ENCODE results near the gene GALNT15. TPM values are rescaled to one million over a fixed set of nuclear protein-coding genes. Genes with fewer than 3 reads are reported as not detected.

GALNT15 gene
- total and polyA plus RNA-seq, 2 experiments from 2014 or later = 0.18 to 0.97 TPM

- DNase-seq (ENCODE audit: low read depth in 1 of 2, low spot score in 1 of 2) = no peak
- TF ChIP-seq CTCF (IDR thresholded peaks at IDR 0.05; ENCODE audit: low read depth, low read length) = no peak
Measured at GRCh38 chr3:16203031-16203430, 28.6 kb downstream of the GALNT15 start.

GRCh38 chr3:16203671-16204629, 29.5 kb downstream of the GALNT15 start:
- H3K4me3 ChIP-seq = no peak overlapping the region
- no peak for TF ChIP-seq CTCF (IDR thresholded peaks at IDR 0.05; ENCODE audit: low read depth, low read length)
- peaks cover 5% of the 10 kb centered on the region for H3K4me1 ChIP-seq (ENCODE audit: low read depth)
- H3K27me3 ChIP-seq = no peaks in the 10 kb centered on the region
- no peaks in the 10 kb centered on the region for H3K36me3 ChIP-seq
- no peaks in the 10 kb centered on the region for H3K9me3 ChIP-seq (ENCODE audit: low read depth)
- no peak overlapping the region for H3K27ac ChIP-seq
- no peak for DNase-seq (ENCODE audit: low read depth in 1 of 2, low spot score in 1 of 2)

More at GRCh38 chr3:16203031-16203430, 28.6 kb downstream of the GALNT15 start:
- Histone ChIP-seq H3K9me3 (ENCODE audit: low read depth) (no peaks in the 10 kb centered on the region), H3K4me1 (ENCODE audit: low read depth) (peaks cover 5% of the 10 kb centered on the region), H3K27ac (no peak overlapping the region), H3K27me3 (no peaks in the 10 kb centered on the region), H3K36me3 (no peaks in the 10 kb centered on the region), H3K4me3 (no peak overlapping the region)

GRCh38 chr3:16204751-16205150, 30.3 kb downstream of the GALNT15 start:
- no peak for TF ChIP-seq CTCF (IDR thresholded peaks at IDR 0.05; ENCODE audit: low read depth, low read length)
- DNase-seq (ENCODE audit: low read depth in 1 of 2, low spot score in 1 of 2) = no peak
- Histone ChIP-seq H3K36me3 (no peaks in the 10 kb centered on the region), H3K27ac (no peak overlapping the region), H3K4me1 (ENCODE audit: low read depth) (peaks cover 5% of the 10 kb centered on the region), H3K4me3 (no peak overlapping the region), H3K27me3 (no peaks in the 10 kb centered on the region), H3K9me3 (ENCODE audit: low read depth) (no peaks in the 10 kb centered on the region)

- H3K36me3 ChIP-seq = no peaks in the 10 kb centered on the region
- H3K4me1 ChIP-seq (ENCODE audit: low read depth) = peaks cover 5% of the 10 kb centered on the region
- H3K27ac ChIP-seq = no peak overlapping the region
- H3K4me3 ChIP-seq = no peak overlapping the region
- TF ChIP-seq CTCF (IDR thresholded peaks at IDR 0.05; ENCODE audit: low read depth, low read length) = no peak
- H3K27me3 ChIP-seq = no peaks in the 10 kb centered on the region
- H3K9me3 ChIP-seq (ENCODE audit: low read depth) = no peaks in the 10 kb centered on the region
- DNase-seq (ENCODE audit: low read depth in 1 of 2, low spot score in 1 of 2) = no peak
Measured at GRCh38 chr3:16205156-16205870, 30.8 kb downstream of the GALNT15 start.

- Histone ChIP-seq H3K4me3 (no peak overlapping the region), H3K27ac (no peak overlapping the region), H3K9me3 (ENCODE audit: low read depth) (no peaks in the 10 kb centered on the region), H3K4me1 (ENCODE audit: low read depth) (peaks cover 5% of the 10 kb centered on the region), H3K27me3 (no peaks in the 10 kb centered on the region), H3K36me3 (no peaks in the 10 kb centered on the region)
- DNase-seq (ENCODE audit: low read depth in 1 of 2, low spot score in 1 of 2) = no peak
- no peak for TF ChIP-seq CTCF (IDR thresholded peaks at IDR 0.05; ENCODE audit: low read depth, low read length)
Measured at GRCh38 chr3:16207031-16207430, 32.6 kb downstream of the GALNT15 start.

Measured in cardiac muscle cell (in vitro differentiated cells and primary cell).